ENCODE measurements around the gene PRMT7.

The PRMT7 gene

DNA sequence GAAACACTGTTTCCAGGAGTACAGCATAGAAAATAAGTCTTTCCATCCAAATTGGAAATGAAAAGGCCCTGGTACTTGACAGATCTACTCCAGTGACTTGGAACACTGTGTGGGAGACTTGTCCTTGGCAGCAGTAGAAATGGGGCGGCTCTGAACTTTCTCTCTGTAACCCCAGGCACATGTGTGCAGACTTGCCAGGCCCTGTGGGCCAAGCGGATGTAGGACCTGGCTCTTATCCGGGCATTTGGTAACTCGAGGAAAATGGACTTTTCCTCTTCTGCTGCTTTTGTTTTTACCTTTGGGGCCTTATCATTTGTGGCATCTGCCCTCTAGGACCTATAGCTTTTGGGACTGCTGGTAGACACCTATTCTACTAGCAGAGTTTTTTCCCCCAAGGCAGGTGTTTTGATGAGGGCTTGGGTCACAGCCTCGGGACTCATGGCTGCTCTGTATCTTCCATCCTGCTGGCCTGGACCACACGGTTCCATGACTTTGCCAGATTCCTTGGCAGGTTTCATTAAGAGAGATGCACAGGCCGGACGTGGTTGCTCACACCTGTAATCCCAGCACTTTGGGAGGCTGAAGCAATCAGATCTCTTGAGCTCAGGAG is 94.0 kb downstream of the PRMT7 start:
- Histone ChIP-seq H3K27ac (ENCODE audit: low read length) (no peak overlapping the region), H3K36me3 (ENCODE audit: control insufficient read depth, insufficient read depth, low read length) (no peaks in the 10 kb centered on the region), H3K27me3 (ENCODE audit: control insufficient read depth, insufficient read depth, low read length) (no peaks in the 10 kb centered on the region), H3K4me3 (ENCODE audit: low read length) (no peak overlapping the region), H3K4me1 (ENCODE audit: control insufficient read depth, insufficient read depth, low read length) (peaks cover 7% of the 10 kb centered on the region), H3K9me3 (ENCODE audit: control insufficient read depth, insufficient read depth, low read length) (no peaks in the 10 kb centered on the region)
- no peak for DNase-seq (ENCODE audit: low read depth, low spot score)
- WGBS (ENCODE audit: insufficient coverage, insufficient read length), result no CpG with 5 or more reads among the region's 8 CpGs

GRCh38 chr16:68406458-68407152 is 95.8 kb downstream of the PRMT7 start:
- H3K4me1 ChIP-seq (ENCODE audit: control insufficient read depth, insufficient read depth, low read length), result peaks cover 7% of the 10 kb centered on the region
- H3K27ac ChIP-seq (ENCODE audit: low read length), result no peak overlapping the region
- no peaks in the 10 kb centered on the region for H3K27me3 ChIP-seq (ENCODE audit: control insufficient read depth, insufficient read depth, low read length)
- H3K9me3 ChIP-seq (ENCODE audit: control insufficient read depth, insufficient read depth, low read length), result no peaks in the 10 kb centered on the region
- no peak overlapping the region for H3K4me3 ChIP-seq (ENCODE audit: low read length)
- no peaks in the 10 kb centered on the region for H3K36me3 ChIP-seq (ENCODE audit: control insufficient read depth, insufficient read depth, low read length)
- no peak for DNase-seq (ENCODE audit: low read depth, low spot score)
- no CpG with 5 or more reads among the region's 17 CpGs for WGBS (ENCODE audit: insufficient coverage, insufficient read length)

Measured in iPS DF 6.9 (cell line).